NCI-H1048 (cell line): ENCODE measurements around the gene RAD51D.
"Not testable (repeated sequence)": the region's sequence is repeated elsewhere in the genome, so short reads cannot be mapped to it uniquely, and the experiment has no call there.

Experiments
- DNase-seq: peaks from one replicate; lab custom pipeline; 2025; lab: John Stamatoyannopoulos, UW

RAD51D gene

DNA sequence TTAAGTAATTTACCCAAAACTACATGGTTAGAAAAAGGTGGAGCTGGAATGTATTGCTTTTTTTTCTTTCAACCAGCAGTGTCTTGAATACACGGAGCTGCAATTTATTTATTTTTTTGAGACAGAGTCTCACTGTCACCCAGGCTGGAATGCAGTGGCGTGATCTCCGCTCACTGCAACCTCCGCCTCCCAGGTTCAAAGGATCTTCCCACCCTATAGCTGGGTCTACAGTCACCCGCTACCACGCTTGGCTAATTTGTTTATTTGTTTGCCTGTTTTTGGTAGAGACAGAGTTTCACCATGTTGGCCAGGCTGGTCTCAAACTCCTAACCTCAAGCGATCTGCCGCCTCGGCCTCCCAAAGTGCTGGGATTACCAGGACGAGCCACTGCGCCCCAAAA lies 29.0 kb downstream of the RAD51D start:
- not testable (repeated sequence) for DNase-seq

DNA sequence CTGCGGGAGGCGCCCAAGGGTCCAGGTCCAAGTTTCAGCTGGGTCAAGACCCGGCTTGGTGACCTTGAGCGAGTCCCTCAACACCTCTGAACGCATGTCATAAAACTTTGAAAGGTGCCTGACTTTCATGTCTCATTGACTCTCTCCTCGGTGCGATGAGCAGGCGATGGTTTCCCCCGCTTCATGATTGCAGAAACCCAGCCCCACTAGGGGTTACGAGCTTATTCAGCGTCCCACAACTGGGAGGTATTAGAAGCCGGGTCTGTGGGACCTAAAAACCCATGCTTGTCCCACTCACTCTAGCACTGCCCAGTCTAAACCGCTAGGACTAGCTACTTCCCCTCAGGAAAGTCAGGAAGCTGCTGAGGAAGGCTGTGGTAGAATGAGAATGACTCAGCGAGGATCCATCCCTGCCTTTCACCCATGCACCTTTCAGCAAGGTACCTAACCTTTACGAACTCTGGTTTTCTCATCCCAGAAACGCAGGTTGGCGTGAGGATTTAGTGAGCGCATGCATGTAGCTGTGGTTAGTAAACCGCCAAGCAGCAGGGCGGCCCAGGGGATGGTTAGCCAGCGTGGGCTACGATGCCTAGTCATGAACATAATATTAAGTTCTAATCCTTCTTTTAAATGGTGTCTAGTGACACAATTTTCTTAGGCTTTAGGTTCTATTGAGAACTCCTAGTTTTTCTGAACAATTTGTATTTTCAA lies 29.9 kb downstream of the RAD51D start:
- no peak for DNase-seq

DNA sequence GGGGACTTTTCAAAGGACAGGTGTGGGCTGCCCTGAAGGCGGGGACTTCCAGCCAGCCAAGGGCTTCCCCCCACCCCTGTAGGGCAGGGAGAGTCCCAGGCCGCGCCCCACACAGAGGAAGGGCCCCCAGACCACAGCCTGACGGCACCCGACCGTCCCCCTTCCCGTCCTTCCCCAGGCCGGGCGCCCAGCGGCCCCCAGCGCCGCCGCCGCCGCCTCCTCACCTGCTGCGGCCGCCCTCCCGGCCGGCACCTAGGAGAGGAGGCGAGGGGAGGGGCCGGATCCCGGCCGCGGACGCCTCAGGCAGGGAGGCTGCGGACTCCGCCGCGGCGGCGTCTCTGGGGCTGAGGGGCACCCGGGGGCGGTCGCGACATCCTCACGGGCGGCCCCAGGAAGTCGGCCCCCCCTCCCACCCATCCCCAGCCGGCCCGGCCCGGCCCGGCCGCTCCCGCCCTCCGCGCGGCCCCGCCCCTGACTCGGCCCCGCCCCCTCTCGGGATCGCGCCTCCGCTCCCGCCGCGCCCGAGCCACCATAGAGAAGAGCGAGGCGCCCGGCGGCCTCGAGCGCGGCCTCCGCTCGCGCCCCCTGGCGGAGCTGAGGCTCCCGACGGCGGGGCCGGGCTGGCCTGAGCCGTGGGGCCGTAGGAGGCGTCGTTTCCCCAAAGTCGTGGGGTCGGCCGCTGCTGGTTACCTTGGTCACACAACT lies 30.6 kb downstream of the RAD51D start:
- peak; percentile 62 for DNase-seq

DNA sequence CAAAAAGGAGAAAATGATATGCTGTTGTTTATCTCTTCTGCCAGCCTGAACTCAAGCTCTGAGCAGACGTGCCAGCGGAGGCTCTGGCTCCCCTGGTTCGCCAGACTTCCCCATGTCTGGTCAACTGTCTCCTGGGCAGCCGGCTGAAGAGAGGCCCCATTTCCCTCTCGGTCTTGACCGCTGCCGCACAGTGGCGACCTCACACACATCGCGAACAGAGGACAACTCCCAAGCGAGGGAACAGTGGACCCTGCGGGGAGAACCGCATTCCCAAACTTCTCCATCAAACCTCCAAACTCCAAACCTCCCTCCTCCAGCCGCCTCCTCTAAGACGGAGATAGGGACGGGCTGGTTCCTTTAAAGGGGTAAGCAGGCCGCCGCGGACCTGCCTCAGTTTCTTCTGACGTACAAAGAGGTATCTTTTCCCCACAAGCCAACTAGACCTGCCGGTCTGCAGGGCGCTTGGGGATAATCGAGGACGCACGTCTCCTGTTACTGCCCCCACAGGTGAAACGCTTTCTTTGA lies 31.2 kb downstream of the RAD51D start:
- no peak for DNase-seq

DNA sequence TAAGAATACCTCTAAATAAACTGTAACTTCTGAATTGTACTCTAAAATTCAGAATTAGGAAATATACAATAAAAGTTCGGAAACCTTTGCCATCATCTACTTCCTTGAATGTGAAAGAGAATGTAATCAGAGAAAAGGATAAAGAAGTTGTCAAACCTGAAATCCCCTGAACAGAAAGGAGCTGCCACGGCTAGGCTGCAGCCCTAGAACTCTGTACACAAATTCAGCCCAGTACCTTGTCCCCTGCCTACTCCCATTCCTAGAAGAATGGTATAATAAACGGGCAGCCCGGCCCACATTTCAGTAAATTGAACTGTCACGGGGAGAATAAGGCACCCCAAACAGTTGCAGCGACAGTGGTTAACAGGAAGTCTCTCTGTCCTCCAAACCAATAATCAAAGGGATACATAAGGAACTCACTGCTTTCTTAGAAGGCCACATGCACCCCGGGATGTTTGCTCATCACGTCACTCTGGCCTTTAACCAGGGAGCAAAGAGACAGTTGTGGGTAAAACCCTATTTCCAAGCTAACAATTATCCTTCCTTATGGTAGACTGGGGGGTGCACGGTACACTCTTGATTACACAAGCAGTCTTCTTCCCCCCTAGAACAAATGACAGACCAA lies 31.8 kb downstream of the RAD51D start:
- no peak for DNase-seq

DNA sequence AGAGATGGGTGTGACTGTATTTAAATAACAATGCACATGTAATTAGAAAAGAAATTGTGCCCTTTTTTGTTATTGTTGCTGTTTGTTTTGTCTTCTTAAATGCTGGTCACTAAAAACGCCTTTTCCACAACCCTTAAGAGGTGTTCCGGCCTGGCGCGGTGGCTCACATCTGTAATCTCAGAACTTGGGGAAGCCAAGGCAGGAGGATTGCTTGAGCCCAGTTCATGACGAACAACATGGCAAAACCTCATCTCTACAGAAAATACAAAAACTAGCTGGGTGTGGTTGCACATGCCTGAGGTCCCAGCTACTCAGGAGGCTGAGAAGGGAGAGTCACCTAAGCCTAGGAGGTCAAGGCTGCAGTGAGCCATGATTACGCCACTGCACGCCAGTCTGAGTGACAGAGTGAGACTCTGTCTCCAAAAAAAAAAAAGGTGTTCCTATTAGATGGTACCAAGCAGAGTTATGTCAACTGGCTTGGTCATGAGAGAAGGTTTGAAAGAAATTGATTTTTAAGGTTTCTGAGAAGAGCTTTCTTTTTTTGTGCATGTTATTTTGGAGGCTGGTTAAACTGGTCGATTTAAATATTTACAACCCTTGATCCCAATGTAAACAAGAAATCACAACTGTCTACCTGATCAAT lies 32.6 kb downstream of the RAD51D start:
- no peak for DNase-seq

DNA sequence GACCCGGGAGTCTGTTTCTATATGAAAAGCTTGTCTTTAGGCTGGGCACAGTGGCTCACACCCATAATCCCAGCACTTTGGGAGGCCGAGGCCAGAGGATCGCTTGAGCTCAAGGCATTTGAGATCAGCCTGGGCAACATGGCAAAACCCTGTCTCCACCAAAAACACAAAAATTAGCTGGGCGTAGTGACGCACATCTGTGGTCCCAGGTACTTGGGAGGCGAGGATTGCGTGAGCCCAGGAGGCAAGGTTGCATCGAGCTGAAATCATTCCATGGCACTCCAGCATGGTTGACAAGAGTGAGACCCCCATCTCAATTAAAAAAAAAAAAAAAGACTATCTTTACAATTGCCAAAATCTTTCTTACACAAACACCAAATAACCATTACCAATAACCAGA lies 33.5 kb downstream of the RAD51D start:
- DNase-seq = no peak

DNA sequence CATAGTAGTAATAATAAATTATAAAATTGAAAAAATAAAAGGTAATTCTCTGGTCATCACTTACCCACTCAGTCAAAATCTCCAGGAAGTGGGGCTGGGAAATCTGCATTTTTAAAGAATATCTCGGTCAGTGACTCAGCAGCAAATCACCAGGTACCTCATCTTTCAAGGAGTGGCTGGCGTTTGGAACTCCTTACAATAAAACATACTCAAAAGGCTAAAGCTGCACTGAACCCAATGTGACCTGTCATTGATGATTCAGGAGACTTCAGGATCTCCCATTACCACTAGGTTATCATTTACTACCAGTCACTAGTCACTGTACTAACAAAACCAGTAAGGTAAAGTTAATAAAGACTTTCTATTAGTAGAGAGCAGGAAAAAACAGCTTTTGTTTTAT lies 34.7 kb downstream of the RAD51D start:
- DNase-seq = no peak

DNA sequence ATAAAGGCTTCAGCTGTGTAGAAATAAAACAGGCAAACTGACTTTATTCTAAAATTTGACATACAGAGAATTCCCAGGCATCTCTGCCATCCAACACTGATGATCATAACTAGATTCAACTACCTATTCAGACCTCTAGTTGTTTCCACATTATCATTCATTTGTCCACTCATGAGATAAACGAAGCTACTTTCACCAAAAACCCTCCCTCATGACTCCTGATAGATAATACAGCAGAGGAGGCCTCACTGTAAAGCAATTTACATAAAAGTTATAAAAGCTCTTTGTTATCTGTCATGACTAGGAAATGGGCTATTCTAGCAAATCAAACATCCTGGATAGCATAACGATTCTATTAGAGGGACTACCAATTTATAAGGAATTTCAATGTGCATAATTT lies 36.6 kb downstream of the RAD51D start:
- DNase-seq = no peak

DNA sequence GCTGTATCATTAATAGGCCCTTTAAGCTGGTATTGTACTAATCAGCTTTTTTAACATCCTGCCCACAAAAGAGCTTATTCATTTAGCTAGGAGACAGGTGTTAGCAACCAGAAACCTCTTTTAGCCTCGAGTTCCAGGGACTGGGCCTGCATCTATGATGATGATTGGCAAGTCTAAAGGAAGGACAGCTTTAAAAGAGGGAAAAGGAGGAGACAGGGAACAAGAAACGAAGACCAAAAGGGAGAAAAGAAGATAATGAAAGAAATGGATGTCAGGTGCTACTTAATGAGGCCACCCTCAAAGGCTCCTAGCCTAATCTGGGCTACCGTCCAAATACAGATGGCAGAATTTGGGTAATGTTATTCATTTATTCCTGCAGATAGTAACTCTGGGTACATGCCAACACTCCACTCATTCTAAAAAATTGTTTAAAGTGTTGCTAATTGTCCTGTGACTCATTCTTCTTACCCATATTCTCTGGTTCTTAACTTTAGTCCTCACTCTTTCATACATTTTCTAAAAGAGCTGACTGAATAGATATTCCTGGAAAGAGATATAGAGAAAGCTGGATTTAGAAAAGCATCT lies 37.5 kb downstream of the RAD51D start:
- DNase-seq = peak; percentile 27

DNA sequence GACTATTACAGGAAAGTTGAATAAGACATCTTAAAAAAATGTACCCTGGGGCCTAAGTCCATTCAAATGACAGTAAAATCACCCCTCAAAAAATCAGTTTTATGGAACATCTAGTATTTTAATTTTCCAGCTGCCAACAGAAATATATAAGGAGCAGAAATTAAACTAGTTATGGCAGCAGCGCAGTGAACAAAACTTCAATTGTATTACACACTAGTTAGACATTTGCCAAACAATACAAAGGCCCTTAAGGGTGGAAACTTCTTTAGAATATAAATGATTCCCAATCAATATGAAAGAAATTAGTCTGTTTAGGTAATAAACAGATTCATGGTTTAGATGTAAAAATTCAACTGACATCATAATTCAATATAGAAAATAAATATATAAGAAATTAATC lies 38.0 kb downstream of the RAD51D start:
- peak; percentile 24 for DNase-seq

DNA sequence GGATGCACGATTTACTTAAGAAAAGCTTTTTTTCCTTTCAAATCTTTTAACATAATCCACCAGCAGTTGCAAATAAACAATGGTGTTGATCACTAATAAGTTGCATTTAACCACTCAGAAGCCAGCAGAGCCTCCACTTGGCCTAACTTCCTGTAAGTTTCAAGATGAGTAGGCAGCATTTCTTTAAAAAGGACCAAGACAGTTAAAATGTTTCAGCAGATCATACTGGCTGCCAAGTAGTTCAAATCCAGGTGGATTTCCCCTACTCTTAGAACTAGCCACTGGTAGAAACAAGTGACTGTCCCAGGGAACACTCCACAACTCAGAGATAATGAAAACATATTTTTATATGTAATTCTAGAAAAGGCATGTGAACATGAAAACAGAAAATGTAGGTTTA lies 39.1 kb downstream of the RAD51D start:
- DNase-seq = no peak

DNA sequence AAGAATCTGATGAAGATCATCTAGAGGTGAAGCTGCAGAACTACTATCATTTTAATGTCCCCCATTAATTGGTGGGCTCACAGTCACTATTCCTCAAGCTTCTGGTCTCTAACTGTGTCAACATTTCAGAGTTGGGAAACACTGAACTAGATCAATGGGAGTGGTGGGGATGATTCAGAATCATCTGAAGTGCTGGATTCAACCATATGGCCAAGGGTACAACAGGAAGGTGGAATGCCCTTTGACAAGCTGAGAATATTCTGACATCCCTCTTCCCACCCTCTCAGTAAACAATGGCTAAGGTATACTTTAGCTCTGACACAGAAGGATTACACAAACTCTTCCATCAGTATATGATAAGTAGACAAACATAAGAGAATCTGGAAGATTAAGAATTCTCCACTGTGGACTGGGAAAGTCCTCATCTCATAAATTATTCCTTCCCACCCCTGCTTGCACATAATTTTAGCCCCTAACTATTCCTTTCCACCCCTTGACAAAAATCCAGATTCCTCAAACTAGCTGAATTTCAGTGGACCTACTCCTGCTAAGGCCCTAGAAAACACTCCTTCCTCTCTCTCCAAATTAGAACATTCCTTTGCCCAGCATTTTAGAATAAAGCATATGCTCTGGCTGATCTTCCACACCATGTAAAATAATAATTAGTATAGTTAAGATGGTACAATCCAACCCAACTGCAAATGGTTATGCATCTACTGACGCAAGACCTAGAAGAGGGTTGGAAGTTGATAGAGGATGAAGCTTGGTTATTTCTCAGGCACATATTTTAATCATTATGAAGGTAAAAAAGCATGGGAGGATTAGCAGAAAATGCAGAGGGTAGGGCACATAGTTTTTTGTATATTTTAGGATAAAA lies 39.9 kb downstream of the RAD51D start:
- DNase-seq = no peak

DNA sequence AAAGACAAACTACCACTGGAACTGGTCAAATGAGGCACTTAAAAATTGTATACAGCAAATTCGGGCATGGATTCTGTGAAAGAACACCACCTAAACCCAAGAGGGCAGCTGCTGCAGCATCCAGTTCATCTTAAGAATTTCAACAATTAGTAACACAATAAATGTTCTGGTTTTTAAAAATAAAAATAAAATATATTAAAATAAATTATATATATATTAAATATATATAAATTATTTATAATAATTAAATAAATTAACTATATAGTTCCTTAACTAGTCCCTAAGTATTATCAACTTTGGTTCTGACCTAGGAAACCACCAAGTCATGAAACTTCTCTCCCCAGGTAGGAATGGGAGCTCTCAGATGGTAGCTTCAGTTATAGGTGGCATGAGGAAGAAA lies 42.8 kb downstream of the RAD51D start:
- no peak for DNase-seq

DNA sequence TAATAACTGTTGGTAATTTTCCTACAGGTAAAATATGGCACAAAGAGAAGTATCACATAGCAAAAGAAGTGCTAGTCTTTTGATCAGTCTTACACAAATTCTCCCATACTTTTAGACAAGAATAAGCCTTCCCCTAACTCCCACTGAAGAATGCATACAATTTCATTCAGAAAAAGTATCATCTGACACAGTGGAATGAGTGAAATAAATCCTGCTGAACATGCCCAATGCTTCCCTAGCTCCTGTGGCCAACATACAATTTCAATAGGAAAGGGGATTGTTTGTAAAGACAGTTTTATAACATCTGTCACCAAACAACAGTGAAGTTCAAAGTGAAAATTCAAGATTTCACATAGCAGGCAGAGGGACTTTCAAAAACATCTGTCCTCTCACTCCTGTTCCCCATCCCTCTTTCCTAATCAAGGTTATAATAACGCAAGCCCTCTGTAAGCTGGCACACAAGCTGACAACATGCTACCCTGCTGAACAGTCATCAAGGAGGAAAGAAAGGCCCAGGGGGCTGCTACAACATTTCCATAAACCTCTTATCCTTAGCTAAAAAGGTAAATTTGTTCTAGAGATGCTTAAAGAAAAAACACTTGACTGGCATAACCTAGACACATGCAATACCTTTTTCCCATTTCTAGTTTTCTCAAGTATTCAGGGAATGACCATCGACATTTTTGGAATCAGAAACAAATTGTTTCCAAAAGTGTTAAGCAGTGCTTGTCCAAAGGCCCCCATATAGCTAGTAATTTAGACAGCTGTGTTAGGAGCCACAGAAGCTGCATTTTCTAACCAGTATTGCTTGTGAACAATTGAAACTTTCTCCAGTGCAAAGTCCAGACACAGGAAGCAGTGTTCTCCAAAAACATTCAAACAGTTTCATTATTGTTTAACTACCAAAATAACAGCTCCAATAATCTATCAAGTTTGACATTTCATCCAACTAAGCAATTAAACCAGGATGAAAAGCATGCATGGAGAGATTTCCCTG lies 44.7 kb downstream of the RAD51D start:
- DNase-seq = no peak

DNA sequence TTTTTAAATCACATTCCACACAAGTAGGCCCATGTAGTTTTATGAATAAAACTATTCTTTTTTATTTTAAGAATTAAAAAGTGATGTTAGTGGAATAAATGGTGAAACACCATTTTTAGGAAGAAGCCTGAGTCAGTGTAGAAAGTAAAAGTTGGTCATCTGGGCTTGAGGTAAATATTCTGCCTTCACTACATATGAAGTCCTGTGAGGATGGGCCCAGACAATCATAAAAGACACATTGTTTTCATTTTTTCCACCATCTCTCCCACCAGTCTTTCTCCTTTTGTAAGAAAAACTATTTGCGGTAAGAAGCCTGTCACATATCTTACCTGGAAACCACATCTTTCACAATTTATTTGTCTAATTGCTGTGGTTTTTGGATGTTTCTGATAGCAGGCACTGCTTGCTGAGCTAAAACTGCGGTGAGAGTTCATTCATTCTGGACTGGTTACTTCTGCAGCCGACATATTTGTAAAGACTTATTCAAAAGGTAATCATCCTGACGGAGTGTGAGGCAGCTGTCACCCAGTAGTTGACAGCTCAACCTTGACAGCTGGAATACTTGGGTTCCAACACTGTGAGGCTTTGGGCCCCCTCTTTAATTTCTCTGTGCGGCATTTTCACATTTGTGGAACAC lies 45.6 kb downstream of the RAD51D start:
- no peak for DNase-seq

DNA sequence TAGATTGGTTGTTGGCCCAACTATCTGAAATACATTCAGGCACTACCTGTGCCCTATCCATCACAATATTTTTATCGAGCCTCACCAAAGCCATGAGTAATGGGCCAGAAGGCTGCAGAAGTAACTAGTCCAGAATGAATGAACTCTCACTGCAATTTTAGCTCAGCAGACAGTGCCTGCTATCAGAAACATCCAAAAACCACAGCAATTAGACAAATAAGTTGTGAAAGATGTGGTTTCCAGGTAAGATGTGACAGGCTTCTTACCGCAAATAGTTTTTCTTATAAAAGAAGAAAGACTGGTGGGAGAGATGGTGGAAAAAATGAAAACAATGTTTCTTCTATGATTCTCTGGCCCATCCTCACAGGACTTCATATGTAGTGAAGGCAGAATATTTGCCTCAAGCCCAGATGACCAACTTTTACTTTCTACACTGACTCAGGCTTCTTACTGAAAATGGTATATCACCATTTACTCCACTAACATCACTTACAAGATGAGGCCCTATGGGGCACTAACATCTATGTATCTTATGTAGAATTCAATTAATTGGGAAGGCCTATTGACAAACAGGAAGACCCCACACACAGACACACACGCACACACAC lies 46.4 kb downstream of the RAD51D start:
- DNase-seq = no peak

DNA sequence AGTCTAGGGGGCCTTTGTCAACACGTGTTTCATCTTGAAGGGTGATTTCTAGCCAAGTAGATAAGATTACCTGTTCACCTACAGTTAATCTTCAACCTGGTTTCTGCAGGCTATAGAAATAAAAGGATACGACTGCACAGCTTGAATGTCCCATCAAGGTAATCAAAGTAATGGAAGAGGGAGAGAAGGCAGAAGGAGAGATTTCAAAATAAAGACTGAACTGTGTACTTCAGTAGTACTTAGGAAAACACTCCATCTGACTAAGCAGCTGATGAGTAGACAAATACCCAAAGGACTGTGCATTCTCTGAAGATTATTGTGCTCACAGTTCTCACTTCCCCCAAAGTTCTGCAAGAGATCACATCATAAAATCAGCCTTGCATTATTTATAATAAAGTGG lies 50.3 kb downstream of the RAD51D start:
- DNase-seq = no peak

DNA sequence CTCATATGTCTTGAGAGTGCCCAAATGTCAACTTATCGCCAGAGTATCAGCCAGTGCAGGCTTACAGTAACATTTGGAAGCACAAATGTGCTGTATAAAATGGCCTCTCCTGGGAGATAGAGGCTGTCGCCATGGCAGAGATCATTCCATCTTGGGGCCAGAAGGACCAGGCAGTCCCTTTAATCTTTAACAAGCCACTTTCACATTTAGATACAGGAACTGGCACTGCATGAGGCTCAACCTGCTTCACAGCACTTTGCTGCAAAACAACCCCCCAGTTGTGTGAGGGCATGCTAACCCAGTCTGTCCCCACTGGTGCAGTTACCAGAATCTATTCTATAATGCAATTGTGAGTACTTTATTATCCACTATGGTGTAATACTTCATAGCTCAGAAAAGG lies 51.4 kb downstream of the RAD51D start:
- no peak for DNase-seq
